Epithelial cell of esophagus (primary cell): ENCODE data around the gene MUSK.
A peak's percentile ranks its signal among the peaks of the same experiment; 100 is the strongest.

Source experiments
- DNase-seq: peaks from one replicate; pipeline ENCODE4 v3.0.0; 2010; ENCODE audit warnings: low read depth
- H3K4me3 ChIP-seq: 2 replicates; pipeline ENCODE4 v1.5.1; 2011; ENCODE audit warnings: mild to moderate bottlenecking, low read length, control low read depth
- CTCF ChIP-seq: IDR thresholded peaks from 2 replicates; pipeline ENCODE4 v1.5.1; 2011; ENCODE audit warnings: low read depth, mild to moderate bottlenecking, low read length, control low read depth, inconsistent platforms; ENCODE audit not compliant: insufficient read depth; ENCODE audit errors: missing control alignments

Gene MUSK

GRCh38 chr9:110655754-110656641 lies 12.6 kb upstream of the MUSK start:
- TF ChIP-seq CTCF: no peak
- DNase-seq: no peak
- H3K4me3 ChIP-seq: no peak overlapping the region

GRCh38 chr9:110659891-110660541 lies 8.6 kb upstream of the MUSK start:
- no peak overlapping the region for H3K4me3 ChIP-seq
- peak; percentile 38 for DNase-seq
- TF ChIP-seq CTCF: no peak

DNA sequence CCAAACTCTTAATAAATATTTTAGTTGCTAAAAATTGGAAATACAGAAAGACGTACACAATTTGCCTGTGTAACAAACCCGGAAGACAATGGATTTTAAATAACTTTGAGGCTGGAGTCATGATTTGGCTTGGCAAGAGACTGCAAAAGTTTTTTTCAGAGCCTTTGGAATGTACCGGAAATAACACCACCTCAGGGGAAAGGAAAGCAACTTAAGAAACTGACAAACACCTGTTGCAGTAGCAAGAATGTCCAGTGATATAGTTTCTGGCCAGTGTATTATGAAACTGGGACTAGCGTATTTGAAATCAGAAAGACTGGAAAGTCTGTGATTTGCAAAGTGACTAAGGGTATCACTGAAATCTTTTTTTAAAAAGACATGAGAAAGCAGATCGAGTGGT lies 842 bp downstream of the MUSK start:
- DNase-seq: peak; percentile 70
- H3K4me3 ChIP-seq: no peak overlapping the region
- no peak for TF ChIP-seq CTCF

- H3K4me3 ChIP-seq: no peak overlapping the region
- TF ChIP-seq CTCF: no peak
- DNase-seq: peak; percentile 52
These were observed 3.3 kb downstream of the MUSK start for GRCh38 chr9:110671849-110672248.

GRCh38 chr9:110672873-110673510 lies 4.4 kb downstream of the MUSK start:
- no peak for DNase-seq
- no peak overlapping the region for H3K4me3 ChIP-seq
- no peak for TF ChIP-seq CTCF

GRCh38 chr9:110687497-110687896 lies 18.9 kb downstream of the MUSK start:
- peak; percentile 62 for DNase-seq
- H3K4me3 ChIP-seq: no peak overlapping the region
- TF ChIP-seq CTCF: no peak
